Stimulated activated CD4-positive, alpha-beta T cell treated with anti-CD3 and anti-CD28 coated beads, TNF-alpha, amount 100 ng/mL, for 1 hour (primary cell): ENCODE data around the gene THOC3.
"Not testable (repeated sequence)": the region's sequence is repeated elsewhere in the genome, so short reads cannot be mapped to it uniquely, and the experiment has no call there.

Source experiments
- DNase-seq, 3 donors: peaks; one replicate each; pipeline ENCODE4 v3.0.0-alpha.2; 2020; ENCODE audit warnings: low read depth in 3 of 3, low spot score in 1 of 3

THOC3 gene

DNA sequence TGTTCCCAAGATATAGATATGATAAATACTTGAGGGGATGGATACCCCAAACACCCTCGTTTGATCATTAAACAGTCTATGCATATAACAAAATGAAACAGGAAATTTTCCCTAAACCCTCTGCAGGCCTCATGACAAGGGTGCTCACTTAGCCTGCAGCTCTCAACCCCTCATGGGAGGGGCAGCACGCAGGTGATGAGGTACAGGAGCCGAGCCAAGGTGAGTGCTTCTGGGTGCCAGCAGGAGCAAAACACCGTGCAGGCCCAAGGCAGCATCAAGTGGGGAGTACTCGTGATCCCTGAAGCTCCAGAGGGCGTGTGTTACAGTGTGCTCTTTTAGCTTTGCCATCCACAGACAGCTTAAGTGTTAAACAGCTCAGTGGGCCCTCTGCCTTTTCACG lies 24.9 kb downstream of the THOC3 start:
- DNase-seq = not testable (repeated sequence)

DNA sequence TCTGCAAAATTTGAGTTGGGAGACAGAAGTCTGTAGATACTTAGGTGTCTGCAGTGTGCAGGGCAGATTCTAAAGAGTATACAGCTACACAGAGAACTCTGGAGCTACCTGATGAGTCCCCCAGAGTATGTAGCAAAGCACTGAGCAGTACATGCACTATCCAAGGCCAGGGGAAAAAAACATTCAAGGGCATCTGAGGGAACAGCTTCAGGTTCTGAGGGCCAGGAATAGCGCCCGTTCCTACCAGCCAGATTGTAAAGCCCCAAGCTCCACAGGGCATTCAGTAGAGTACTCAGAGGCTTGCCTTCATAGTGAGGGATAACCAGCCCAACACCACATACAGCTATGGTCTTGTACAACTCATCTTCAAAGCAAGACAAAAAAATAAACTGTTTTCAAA lies 27.5 kb downstream of the THOC3 start:
- not testable (repeated sequence) for DNase-seq

DNA sequence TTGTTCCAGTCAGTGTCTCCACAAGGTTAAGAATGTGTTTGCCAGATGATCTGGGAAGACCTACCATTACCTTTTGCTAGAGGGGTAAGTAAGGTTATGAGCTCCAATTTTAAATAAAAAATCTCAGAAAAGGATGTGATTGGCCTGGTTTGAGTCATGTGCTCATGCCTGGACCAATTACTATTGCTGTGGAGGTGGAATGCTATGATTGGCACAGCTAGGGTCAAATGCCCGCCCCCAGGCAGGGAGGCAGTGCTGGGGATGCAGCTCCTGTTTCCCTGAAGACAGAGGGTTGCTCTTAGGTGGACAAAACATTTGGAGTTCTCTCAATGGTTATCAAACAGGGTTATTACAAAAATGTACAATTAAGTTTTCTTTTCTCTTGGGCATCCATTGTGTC lies 29.6 kb downstream of the THOC3 start:
- not testable (repeated sequence) for DNase-seq

DNA sequence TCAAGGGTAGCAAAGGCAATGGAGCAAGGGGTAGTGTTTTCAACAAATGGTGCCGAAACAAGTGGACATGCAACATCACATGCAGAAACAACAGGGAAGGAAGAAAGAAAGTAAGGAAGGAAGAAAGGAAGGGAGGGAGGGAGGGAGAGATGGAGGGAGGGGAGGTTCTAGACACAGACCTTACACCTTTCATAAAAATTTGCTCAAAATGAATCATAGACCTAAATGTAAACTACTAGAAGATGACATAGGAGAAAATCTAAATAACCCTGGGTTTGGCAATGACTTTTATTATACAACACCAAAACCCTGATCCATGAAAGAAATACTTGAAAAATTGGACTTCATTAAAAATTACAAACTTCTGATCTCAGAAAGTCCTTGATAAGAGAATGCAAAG lies 39.4 kb downstream of the THOC3 start:
- not testable (repeated sequence) for DNase-seq

DNA sequence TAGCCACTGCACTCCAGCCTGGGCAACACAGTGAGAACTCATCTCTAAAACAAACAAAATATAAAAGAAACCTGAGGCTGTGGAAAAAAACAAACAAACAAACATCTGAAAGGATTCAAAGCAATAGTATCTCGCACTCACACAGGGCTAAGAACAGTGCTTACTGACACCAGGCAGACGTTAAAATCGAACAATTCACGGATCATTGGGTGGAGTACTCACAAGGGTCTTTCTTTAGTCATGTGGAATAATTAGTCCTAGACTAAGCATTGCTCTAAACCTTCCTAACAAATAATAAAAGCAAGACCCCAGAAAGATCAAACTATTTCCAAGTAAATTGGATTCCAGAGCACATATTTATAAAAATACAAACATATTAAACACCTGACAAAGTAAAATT lies 43.0 kb downstream of the THOC3 start:
- DNase-seq = not testable (repeated sequence)

DNA sequence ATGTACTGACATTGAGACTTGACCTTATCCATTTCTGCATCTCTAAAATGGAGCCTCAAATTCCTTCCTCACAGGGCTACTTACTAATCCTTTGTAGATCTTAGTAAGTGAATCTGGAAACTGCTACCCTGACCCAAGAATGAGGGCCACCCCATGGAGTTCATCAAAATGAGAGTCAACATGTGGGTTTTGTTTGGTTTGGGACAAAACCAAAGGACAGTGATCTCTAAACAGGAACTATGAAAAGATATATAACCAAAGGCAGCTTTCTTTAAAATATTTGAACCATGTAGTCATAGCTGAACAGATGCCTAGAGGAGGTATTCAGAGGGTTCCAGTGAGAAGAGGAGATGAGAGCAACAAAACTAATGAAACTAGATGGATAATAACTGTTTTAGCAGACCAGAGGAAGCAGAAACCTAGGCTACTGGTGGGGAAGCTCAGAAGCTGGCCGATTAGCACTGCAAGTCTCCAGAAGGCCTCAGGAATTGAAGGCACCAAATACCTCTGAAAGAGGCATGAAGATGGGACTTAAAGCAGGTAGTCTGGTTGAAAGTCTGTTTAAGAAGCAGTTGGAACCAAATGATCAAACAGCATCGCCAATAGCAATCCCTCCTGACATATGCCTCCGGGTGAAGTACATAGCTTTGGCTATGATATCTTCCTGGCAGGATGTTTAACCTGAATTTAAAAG lies 45.8 kb downstream of the THOC3 start:
- no peak for DNase-seq

DNA sequence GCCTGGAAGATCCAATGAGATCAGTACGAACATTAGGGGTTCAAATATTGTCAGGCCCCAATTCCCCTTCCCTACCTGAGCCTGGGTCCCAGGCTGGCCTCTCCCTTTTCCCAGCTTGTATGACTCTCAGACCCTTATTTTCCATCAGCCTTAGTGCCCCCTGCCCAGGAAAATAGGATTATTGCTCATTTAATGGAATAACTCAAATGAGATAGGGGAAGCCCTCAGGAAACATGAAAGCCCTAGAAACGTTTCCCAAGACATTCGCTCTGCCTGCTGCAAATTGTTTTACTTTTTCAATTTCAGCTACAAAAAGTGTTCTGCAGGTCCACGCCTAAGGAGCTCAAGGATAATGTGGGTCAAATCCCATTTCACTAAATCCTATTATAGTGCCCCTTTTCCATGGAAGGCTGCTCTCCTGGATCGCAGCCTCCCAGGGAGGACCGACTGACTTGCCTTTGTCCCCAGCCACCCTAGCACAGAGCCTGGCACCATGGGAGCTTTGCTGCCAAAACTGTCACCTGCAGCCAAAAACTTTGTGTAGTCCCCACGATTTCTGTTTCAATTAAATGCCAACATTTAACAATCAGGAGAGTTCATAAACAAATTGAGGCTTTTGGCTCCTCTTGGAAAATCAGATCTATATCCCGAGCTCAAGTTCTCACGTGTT lies 46.9 kb downstream of the THOC3 start:
- DNase-seq = no peak

DNA sequence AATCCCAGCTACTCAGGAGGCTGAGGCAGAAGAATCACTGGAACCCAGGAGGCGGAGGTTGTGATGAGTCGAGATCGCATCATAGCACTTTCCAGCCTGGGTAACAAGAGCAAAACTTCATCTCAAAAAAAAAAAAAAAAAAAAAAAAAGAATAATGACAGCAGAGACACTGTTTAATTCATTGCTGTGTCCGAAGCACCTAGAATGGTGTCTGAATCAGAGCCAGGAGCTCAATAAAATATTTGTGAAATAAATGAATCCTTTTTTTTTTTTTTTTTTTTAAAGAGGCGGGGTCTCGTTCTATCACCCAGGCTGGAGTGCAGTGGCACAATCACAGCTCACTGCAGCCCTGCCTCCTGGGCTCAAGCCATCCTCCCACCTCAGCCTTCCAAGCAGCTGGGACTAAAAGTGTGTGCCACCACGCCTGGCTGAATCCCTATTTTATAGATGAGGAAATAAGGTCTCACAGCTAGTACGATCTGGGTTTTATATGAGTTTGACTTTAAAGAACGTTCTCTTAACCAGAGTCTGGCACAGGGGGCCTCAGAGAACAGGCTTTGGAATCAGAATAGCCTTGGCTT lies 47.8 kb downstream of the THOC3 start:
- DNase-seq = no peak

DNA sequence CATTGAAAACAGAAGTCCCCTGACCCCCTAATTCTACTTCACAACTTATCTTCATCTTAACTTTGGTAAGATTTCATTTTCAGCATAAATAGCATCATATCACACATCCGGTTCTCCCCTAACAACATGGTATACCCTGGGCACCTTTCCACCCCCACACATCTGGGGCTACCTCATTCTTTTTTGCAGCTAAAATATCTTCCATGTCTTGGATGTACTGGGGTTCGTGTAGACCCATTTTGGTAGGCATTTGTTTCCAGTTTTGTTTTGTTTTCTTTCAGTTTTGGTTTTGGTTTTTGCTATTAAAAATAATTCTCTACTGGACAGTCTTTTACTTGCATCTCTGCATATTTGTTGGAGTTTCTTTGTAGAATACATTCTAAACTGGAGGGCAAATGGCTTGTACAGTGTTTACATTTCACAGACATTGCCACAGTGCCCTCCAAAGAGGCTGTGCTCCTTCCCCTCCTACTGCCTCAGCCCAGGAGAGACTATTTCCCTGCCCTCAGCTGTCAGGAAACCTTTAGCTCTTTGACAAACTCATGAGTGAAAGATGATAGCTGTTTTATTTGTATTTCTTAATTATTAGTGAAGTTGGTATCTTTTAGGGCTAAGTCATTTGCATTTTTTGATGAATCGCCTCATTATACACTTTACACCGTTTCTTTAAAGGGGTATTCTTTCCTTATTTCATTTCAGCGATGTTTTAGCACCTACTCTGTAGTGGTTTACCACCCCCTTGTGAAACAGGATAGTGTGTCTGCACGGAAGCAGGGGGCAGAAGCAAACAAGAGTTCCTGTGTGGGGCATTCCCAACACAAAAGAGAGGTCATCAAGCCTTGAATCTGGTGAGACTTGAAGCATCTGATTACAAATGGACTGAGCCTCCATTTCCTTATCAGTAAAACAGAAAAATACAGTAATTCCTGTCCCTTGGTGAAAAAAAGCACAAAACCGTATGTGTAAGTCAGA lies 52.8 kb downstream of the THOC3 start:
- not testable (repeated sequence) for DNase-seq

DNA sequence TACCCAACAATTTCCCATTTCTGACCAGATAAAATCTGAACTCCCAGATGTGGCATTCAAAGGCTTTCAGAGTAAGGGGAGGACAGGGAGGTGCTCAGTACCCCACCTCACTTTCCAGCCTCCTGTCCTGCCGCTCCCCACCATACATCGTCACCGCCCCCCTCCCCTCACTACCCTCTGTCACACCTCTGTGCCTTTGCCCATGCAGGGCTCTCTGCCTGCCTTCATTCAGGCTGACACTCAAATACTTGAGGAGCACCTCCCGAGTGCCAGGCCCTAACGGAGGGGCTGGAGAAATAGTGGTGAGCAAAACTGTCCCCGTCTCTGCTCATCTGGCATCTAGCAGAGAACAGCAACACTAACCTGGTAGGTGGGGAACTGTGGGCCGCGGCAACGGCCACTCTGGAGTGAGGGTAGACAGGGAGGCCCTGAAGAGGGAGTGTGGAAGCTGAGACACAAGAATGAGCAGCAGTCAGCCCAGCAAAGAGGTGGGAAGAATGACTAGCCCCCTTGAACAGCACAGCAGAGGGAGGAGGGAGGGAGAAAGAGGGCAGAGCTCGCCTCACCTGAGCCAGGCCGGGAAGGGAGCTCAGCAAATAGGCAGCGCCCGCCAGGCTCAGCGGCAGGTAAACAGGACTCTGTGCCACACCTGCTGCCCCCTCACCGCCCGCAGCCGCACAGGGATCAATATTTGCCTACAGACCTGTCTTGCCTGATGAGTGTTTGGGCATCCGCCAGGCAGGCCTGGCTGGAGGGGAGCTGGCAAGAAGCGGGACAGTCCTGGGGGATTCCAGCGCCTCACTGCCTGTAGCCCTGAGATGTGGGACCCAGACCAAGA lies 54.1 kb downstream of the THOC3 start:
- not testable (repeated sequence) for DNase-seq

DNA sequence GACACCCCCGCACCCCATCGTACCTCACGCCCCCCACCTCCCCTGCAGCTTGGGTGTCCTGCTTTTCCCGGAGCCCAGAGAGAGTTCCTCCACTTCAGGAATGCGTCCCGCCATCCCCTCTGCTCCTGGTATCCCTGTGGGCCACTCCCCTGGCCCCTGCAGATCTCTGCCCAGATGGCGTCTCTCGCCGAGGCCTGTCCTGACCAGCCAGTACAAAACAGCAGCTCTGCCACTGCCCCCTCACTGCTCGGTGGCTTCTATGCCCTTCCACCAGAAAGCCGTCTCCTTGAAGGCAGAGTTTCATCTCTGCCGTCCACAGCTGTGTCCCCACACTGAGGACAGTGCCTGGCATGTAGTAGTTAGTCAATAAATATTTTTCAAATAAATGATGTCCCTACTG lies 58.0 kb downstream of the THOC3 start:
- DNase-seq = not testable (repeated sequence)
